ENCODE data around the gene CUEDC2. TPM values are rescaled to one million over a fixed set of nuclear protein-coding genes. Genes with fewer than 3 reads are reported as not detected.

Gene CUEDC2
- total RNA-seq, 1 experiment from 2014 or later, result 40.2 TPM

- ChIA-PET POLR2A (interaction anchor here (0.8 to 5.0 kb wide), 4 partner anchors 8 to 50 kb away, joined by 3 to 34 read pairs (median 30); partner anchors contain the start of genes C10orf95 and CUEDC2), CTCF (interaction anchor here (0.7 to 6.7 kb wide), 18 partner anchors 8 to 254 kb away, joined by 3 to 68 read pairs (median 24); partner anchors contain the start of genes C10orf95, CUEDC2, GBF1 and NFKB2)
- Mint-ChIP-seq H3K9me3 (no peaks in the 10 kb centered on the region), H3K27me3 (ENCODE audit: low read depth) (peaks cover 8% of the 10 kb centered on the region), H3K27ac (no peak overlapping the region), H3K4me1 (peaks cover 9% of the 10 kb centered on the region), H3K4me3 (no peak overlapping the region), H3K36me3 (peaks cover 9% of the 10 kb centered on the region; the same call in 1 of the 2 replicates)
- no peak for DNase-seq (ENCODE audit: low spot score)
- TF ChIP-seq SOX15 (CRISPR knock-in tag; IDR thresholded peaks at IDR 0.05), result no peak
- TF ChIP-seq, protein P1, sequence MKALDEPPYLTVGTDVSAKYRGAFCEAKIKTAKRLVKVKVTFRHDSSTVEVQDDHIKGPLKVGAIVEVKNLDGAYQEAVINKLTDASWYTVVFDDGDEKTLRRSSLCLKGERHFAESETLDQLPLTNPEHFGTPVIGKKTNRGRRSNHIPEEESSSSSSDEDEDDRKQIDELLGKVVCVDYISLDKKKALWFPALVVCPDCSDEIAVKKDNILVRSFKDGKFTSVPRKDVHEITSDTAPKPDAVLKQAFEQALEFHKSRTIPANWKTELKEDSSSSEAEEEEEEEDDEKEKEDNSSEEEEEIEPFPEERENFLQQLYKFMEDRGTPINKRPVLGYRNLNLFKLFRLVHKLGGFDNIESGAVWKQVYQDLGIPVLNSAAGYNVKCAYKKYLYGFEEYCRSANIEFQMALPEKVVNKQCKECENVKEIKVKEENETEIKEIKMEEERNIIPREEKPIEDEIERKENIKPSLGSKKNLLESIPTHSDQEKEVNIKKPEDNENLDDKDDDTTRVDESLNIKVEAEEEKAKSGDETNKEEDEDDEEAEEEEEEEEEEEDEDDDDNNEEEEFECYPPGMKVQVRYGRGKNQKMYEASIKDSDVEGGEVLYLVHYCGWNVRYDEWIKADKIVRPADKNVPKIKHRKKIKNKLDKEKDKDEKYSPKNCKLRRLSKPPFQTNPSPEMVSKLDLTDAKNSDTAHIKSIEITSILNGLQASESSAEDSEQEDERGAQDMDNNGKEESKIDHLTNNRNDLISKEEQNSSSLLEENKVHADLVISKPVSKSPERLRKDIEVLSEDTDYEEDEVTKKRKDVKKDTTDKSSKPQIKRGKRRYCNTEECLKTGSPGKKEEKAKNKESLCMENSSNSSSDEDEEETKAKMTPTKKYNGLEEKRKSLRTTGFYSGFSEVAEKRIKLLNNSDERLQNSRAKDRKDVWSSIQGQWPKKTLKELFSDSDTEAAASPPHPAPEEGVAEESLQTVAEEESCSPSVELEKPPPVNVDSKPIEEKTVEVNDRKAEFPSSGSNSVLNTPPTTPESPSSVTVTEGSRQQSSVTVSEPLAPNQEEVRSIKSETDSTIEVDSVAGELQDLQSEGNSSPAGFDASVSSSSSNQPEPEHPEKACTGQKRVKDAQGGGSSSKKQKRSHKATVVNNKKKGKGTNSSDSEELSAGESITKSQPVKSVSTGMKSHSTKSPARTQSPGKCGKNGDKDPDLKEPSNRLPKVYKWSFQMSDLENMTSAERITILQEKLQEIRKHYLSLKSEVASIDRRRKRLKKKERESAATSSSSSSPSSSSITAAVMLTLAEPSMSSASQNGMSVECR (CRISPR knock-in tag; IDR thresholded peaks at IDR 0.05; ENCODE audit: borderline replicate concordance), result no peak
- TF ChIP-seq RORB (CRISPR knock-in tag; IDR thresholded peaks at IDR 0.05), result no peak
- TF ChIP-seq, protein P2, sequence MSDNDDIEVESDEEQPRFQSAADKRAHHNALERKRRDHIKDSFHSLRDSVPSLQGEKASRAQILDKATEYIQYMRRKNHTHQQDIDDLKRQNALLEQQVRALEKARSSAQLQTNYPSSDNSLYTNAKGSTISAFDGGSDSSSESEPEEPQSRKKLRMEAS (CRISPR knock-in tag; IDR thresholded peaks at IDR 0.05), result no peak
- no peak for TF ChIP-seq USF1 (CRISPR knock-in tag; IDR thresholded peaks at IDR 0.05)
- TF ChIP-seq, protein P3, sequence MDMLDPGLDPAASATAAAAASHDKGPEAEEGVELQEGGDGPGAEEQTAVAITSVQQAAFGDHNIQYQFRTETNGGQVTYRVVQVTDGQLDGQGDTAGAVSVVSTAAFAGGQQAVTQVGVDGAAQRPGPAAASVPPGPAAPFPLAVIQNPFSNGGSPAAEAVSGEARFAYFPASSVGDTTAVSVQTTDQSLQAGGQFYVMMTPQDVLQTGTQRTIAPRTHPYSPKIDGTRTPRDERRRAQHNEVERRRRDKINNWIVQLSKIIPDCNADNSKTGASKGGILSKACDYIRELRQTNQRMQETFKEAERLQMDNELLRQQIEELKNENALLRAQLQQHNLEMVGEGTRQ (CRISPR knock-in tag; IDR thresholded peaks at IDR 0.05), result no peak
- no peak for TF ChIP-seq ZNF263 (CRISPR knock-in tag; IDR thresholded peaks at IDR 0.05; ENCODE audit: low read depth)
- TF ChIP-seq GTF2I (CRISPR knock-in tag; conservative IDR thresholded peaks at IDR 0.05), result no peak
- no peak for TF ChIP-seq GRHL2 (CRISPR knock-in tag; IDR thresholded peaks at IDR 0.05; ENCODE audit: insufficient replicate concordance, severe bottlenecking)
- no peak for TF ChIP-seq ZNF425 (CRISPR knock-in tag; conservative IDR thresholded peaks at IDR 0.05)
- no peak for TF ChIP-seq PRRX2 (CRISPR knock-in tag; IDR thresholded peaks at IDR 0.05)
- TF ChIP-seq, protein P4, sequence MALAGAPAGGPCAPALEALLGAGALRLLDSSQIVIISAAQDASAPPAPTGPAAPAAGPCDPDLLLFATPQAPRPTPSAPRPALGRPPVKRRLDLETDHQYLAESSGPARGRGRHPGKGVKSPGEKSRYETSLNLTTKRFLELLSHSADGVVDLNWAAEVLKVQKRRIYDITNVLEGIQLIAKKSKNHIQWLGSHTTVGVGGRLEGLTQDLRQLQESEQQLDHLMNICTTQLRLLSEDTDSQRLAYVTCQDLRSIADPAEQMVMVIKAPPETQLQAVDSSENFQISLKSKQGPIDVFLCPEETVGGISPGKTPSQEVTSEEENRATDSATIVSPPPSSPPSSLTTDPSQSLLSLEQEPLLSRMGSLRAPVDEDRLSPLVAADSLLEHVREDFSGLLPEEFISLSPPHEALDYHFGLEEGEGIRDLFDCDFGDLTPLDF (CRISPR knock-in tag; IDR thresholded peaks at IDR 0.05), result no peak
- TF ChIP-seq, protein P5, sequence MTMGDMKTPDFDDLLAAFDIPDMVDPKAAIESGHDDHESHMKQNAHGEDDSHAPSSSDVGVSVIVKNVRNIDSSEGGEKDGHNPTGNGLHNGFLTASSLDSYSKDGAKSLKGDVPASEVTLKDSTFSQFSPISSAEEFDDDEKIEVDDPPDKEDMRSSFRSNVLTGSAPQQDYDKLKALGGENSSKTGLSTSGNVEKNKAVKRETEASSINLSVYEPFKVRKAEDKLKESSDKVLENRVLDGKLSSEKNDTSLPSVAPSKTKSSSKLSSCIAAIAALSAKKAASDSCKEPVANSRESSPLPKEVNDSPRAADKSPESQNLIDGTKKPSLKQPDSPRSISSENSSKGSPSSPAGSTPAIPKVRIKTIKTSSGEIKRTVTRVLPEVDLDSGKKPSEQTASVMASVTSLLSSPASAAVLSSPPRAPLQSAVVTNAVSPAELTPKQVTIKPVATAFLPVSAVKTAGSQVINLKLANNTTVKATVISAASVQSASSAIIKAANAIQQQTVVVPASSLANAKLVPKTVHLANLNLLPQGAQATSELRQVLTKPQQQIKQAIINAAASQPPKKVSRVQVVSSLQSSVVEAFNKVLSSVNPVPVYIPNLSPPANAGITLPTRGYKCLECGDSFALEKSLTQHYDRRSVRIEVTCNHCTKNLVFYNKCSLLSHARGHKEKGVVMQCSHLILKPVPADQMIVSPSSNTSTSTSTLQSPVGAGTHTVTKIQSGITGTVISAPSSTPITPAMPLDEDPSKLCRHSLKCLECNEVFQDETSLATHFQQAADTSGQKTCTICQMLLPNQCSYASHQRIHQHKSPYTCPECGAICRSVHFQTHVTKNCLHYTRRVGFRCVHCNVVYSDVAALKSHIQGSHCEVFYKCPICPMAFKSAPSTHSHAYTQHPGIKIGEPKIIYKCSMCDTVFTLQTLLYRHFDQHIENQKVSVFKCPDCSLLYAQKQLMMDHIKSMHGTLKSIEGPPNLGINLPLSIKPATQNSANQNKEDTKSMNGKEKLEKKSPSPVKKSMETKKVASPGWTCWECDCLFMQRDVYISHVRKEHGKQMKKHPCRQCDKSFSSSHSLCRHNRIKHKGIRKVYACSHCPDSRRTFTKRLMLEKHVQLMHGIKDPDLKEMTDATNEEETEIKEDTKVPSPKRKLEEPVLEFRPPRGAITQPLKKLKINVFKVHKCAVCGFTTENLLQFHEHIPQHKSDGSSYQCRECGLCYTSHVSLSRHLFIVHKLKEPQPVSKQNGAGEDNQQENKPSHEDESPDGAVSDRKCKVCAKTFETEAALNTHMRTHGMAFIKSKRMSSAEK (CRISPR knock-in tag; IDR thresholded peaks at IDR 0.05; ENCODE audit: borderline replicate concordance), result no peak
- TF ChIP-seq ZNF416 (CRISPR knock-in tag; IDR thresholded peaks at IDR 0.05), result no peak
- no peak for TF ChIP-seq NR2C2 (CRISPR knock-in tag; IDR thresholded peaks at IDR 0.05)
- TF ChIP-seq PRDM15 (CRISPR knock-in tag; IDR thresholded peaks at IDR 0.05), result no peak
- no peak for ATAC-seq
Observed at GRCh38 chr10:102423372-102423968, 8.9 kb downstream of the CUEDC2 start.

All from WTC11 (cell line).